Endometrium (tissue), 2 donors: Measurements from ENCODE around the gene PPEF1.

Source experiments
- FAIRE-seq: peaks from 2 replicates; lab custom pipeline; 2012; peaks lifted over from hg19 to GRCh38; lab: Jason Lieb, UNC
- donor health status: control.
- donor health status: control.

Gene PPEF1

GRCh38 chrX:18707426-18708049 is at the start of gene PPEF1:
Gene PPEF1, plus strand, starts transcription at chrX:18707645. Its CDS starts 136 bp downstream, at chrX:18707781.
- FAIRE-seq: no peak

GRCh38 chrX:18661273-18661672 is 46.2 kb upstream of the PPEF1 start:
- no peak for FAIRE-seq

- no peak for FAIRE-seq
Measured at GRCh38 chrX:18664947-18665346, 42.5 kb upstream of the PPEF1 start.

- FAIRE-seq: no peak
Measured at GRCh38 chrX:18666614-18667013, 40.8 kb upstream of the PPEF1 start.

- FAIRE-seq: no peak
Measured at GRCh38 chrX:18668071-18668835, 39.2 kb upstream of the PPEF1 start.

GRCh38 chrX:18672008-18672407 is 35.4 kb upstream of the PPEF1 start, which contains the start of gene RS1:
Gene RS1, minus strand, starts transcription at chrX:18672108. Its CDS starts 40 bp downstream, at chrX:18672068.
- FAIRE-seq: no peak

GRCh38 chrX:18674417-18674787 is 33.0 kb upstream of the PPEF1 start:
- no peak for FAIRE-seq

- no peak for FAIRE-seq
Measured at GRCh38 chrX:18674788-18675735, 32.4 kb upstream of the PPEF1 start.

GRCh38 chrX:18676050-18676449 is 31.4 kb upstream of the PPEF1 start:
- no peak for FAIRE-seq

GRCh38 chrX:18676470-18676869 is 31.0 kb upstream of the PPEF1 start:
- FAIRE-seq: no peak

- FAIRE-seq: no peak
Measured at GRCh38 chrX:18677161-18677869, 30.1 kb upstream of the PPEF1 start.

GRCh38 chrX:18681996-18682395 is 25.4 kb upstream of the PPEF1 start:
- no peak for FAIRE-seq

- FAIRE-seq: no peak
Measured at GRCh38 chrX:18682979-18683387, 24.5 kb upstream of the PPEF1 start.

GRCh38 chrX:18687856-18688495 is 19.5 kb upstream of the PPEF1 start:
- no peak for FAIRE-seq

GRCh38 chrX:18691431-18691830 is 16.0 kb upstream of the PPEF1 start:
- no peak for FAIRE-seq

- FAIRE-seq: no peak
Measured at GRCh38 chrX:18692541-18692940, 14.9 kb upstream of the PPEF1 start.

GRCh38 chrX:18696653-18697052 is 10.8 kb upstream of the PPEF1 start:
- FAIRE-seq: no peak

- no peak for FAIRE-seq
Measured at GRCh38 chrX:18698737-18699650, 8.5 kb upstream of the PPEF1 start.

GRCh38 chrX:18701621-18702361 is 5.7 kb upstream of the PPEF1 start:
- no peak for FAIRE-seq
